GM12801 (cell line): ENCODE measurements around the gene BMF.

Source experiments
- TF ChIP-seq, protein P1 (sequence below): IDR thresholded peaks from one replicate; pipeline ENCODE4 v1.5.1; 2011; ENCODE audit warnings: control low read depth; ENCODE audit not compliant: insufficient read length; ENCODE audit errors: extremely low read depth

The BMF gene

DNA sequence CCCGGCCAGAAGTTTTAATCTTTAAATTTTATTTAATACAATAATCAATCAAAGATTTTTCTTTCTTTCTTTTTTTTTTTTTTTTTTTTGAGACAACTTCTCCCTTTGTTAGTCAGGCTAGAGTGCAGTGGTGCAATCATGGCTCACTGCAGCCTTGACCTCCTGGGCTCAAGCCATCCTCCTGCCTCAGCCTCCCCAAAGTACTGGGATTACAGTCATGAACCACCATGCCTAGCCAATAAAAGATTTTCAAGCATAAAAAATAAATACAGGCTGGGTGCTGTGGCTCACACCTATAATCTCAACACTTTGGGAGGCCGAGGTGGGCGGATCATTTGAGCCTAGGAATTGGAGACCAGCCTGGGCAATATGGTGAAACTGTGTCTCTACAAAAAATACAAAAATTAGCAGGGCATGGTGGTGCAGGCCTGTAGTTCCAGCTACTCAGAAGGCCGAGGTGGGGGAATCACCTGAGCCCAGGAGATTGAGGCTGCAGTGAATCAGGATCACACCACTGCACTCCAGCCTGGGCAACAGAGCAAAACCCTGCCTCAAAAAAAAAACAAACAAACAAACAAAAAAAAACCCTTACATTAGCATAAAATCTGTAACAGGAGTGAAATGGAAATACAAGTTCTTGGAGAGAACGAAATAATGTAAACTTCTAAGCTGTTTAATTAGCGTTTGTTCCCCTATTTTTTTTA, 40.6 kb downstream of the BMF start:
- TF ChIP-seq, protein P1, sequence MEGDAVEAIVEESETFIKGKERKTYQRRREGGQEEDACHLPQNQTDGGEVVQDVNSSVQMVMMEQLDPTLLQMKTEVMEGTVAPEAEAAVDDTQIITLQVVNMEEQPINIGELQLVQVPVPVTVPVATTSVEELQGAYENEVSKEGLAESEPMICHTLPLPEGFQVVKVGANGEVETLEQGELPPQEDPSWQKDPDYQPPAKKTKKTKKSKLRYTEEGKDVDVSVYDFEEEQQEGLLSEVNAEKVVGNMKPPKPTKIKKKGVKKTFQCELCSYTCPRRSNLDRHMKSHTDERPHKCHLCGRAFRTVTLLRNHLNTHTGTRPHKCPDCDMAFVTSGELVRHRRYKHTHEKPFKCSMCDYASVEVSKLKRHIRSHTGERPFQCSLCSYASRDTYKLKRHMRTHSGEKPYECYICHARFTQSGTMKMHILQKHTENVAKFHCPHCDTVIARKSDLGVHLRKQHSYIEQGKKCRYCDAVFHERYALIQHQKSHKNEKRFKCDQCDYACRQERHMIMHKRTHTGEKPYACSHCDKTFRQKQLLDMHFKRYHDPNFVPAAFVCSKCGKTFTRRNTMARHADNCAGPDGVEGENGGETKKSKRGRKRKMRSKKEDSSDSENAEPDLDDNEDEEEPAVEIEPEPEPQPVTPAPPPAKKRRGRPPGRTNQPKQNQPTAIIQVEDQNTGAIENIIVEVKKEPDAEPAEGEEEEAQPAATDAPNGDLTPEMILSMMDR: no peak

DNA sequence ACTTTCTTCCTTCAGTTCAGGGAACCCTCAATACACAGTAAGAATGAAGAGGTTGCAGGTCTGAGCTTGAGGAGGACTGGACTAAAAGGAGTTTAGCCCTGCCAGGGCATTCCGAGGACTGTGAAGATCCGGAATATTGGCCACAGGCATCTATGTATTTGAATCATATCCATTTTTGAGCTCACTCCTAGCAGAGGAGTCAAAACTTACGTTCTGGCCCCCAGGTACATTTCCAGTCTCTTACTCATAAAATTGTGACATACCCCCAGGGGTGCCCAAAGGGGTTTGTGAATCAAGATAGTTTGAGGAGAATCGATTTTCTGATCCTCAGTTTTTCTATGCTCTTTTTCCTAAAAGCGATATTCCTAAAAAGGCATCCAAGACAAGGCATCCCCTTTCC, 42.1 kb downstream of the BMF start:
- TF ChIP-seq, protein P1: no peak

DNA sequence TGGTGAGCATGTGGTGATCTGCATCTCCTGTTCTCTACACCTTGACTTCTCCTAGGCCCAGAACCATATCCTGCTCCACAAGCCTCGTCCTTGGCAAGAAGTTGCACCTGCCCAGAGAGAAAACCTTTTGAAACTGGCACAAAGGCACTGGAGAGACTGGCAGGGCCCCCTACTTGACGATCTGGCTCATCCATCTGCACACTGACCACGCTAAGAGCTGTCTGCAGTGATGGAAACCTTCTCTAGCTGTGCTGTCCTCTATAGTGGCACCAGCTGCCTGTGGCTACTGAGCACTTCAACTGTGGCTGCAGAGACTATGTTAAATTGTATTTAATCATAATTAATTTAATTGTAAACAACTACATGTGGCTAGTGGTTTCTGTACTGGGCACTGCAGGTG, 43.5 kb downstream of the BMF start:
- TF ChIP-seq, protein P1: no peak

DNA sequence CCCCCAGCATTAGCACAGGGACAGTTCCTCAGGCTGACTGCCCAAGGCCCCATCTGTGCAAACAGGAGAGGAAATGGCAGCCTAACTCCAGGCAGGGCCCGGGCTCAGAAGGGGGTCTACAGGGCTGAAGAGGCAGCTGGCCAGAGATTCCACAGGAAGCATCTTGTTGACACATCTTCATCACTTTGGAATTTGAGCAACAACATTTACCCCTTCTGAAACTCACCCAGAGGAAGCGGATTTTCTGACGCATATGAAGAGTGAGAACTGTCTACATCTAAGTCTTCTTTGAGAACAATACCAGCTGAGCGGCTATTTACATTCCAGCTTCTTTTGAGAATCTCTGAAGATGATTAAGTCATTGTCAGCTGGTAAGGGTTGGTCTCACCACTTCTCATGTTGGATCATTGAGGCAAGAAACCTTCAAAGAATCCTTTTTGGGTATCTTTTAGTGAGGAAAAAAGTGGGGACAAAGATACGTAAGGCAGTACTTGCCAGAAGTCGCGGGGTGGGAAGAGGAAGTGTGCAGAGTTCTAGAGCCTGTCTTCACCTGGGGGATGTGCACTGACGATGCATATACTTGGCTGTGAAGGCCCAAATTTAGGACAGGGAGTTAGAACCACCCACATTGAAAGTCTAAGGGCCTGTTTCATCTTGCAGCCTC, 44.3 kb downstream of the BMF start:
- TF ChIP-seq, protein P1: no peak

DNA sequence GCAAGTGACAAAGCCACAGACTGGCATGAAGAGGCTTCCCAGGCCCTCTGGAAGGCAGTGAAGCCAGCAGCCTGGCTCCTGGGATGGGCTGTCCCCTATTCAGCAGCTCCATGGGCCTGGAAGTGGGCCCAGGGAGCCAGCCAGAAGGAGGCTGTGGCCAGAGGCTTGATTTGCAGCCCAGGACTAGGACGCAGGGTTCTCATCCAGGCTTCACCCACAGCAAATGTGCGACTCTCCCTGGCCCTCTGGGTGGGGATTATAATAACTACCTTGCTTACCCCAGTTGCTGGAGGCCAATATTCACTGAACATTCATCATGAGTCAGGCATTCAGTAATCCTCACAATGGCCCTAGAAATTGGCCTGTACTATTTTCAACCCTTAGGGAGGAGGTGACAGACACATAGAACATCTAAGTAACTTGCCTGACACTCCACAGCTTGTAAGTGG, 45.1 kb downstream of the BMF start:
- TF ChIP-seq, protein P1: no peak

DNA sequence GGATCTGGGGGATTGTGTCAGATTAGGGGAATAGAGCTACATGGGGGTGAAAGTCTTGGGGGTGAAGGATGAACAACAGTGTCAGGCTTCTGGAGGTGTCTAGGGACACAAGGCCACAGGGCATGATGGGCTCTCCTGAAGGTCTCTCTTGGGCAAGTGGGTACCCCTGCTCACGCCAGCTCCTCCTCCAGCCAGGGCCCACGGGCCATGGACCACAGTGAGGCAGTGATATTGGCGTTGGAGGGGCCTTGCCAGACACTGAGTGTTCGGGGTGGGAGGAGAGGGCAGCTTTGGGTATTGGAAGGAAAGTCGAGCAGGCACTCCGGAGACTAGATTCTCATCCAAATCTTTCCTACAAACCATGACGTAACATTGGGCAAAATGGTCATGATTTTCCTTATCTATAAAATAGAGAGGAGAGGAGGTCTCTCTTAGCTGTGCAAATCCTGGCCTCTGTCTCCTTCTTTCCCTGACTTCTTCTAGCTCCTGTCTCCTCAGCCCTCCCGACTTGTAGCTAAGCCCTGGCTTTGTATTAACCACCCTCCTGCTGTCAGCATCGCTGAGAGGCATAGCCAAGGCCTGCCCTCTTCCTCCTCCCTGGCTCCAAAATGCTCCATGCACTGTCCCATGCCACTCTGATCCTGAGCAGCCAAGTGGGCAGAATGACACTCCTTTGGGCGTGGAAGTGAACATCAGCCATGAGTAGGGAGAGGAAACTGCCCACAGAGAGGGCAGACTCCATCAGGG, 45.7 kb downstream of the BMF start:
- TF ChIP-seq, protein P1: no peak

DNA sequence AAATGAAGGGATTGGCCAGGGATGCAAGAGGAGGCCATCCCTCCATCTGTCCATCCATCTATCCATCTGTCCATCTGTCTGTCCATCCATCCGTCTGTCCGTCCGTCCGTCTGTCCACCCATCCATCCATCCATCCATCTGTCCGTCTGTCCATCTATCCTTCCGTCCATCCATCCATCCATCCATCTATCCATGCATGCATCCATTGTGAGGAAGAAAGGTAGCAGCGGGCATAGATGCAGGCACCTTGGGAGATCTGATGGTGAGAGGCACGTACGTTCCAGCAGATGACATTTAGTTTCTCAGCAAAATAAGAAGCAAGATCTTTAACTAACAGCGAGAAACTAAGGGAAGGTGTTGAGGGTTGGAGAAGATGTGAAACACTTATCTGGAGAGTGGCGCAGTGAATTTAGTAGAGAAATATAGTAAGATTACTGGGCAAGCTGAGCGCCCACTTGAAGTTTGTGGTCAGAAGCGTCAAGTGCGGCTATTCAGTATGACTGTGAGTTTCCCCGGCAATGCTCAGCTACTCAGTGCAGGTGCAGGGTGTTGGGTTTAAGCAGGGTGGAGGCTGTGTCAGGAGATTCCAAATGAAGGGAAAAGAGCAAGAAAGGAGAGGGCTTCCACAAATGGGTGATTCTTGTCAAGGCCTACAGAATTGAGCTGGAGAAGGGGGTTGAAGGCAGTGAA, 47.3 kb downstream of the BMF start:
- TF ChIP-seq, protein P1: no peak
